SK-N-SH treated with all-trans-retinoic acid at 6 μM for 48 hours (cell line): ENCODE measurements around the gene CNGB1.

ENCODE experiments used
- CREB5 ChIP-seq: fragments of 250-450 bp; sonication (Bioruptor Pico); IDR thresholded peaks from 2 replicates; pipeline ENCODE4 v1.5.1; 2020; ENCODE audit warnings: low read depth, mild to moderate bottlenecking, moderate library complexity
- TSHZ2 ChIP-seq: fragments of 250-450 bp; sonication (Bioruptor Pico); IDR thresholded peaks from 2 replicates; pipeline ENCODE4 v1.5.0; 2020; ENCODE audit warnings: mild to moderate bottlenecking, moderate library complexity
- ZNF70 ChIP-seq: fragments of 450-650 bp; formaldehyde crosslinking; IDR thresholded peaks from 2 replicates; pipeline ENCODE4 v1.5.0; 2020; ENCODE audit warnings: mild to moderate bottlenecking, moderate library complexity
- ZNF8 ChIP-seq: fragments of 450-650 bp; formaldehyde crosslinking; IDR thresholded peaks from 2 replicates; pipeline ENCODE4 v1.5.0; 2020; ENCODE audit warnings: mild to moderate bottlenecking, moderate library complexity
- TF ChIP-seq, protein P1 (sequence below): fragments of 250-450 bp; sonication (Bioruptor Pico); IDR thresholded peaks from 2 replicates; pipeline ENCODE4 v1.8.0; 2020; ENCODE audit warnings: mild to moderate bottlenecking, moderate library complexity, borderline replicate concordance

DNA sequence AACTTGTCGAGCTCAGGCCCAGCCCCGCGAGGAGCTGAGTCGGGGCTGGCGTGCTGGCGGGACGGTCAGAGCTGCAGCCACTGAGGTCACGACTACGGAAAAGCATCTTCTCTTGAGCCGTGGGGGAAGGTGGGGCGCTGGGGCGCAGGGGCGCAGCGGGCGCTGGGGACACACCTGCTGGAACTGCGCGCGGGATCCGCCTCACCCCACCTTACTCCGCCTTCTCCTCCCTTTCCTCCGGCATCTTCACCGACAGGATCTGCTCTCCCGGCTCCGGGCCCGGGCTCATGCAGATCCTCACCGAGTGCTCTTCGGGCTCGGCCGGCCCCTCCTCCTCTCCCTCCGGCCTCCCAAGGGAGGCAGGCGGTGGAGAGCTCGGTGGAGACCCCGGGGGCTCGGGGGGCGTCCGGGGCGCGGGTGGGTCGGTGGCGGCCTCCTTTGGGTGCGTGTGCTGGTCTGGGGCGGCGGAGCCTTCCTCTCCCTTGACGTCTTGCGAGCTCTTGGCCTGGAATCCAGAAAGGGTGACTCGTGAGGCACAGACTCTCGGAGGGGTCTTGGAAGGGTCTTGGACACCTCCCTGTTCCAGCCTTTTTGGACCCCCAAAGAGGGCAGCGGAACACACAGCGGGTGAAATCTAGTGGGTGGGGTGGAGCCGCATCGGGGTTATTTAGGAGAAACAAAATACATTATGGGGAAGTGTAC is 86.8 kb downstream of the CNGB1 start:
- TF ChIP-seq, protein P1, sequence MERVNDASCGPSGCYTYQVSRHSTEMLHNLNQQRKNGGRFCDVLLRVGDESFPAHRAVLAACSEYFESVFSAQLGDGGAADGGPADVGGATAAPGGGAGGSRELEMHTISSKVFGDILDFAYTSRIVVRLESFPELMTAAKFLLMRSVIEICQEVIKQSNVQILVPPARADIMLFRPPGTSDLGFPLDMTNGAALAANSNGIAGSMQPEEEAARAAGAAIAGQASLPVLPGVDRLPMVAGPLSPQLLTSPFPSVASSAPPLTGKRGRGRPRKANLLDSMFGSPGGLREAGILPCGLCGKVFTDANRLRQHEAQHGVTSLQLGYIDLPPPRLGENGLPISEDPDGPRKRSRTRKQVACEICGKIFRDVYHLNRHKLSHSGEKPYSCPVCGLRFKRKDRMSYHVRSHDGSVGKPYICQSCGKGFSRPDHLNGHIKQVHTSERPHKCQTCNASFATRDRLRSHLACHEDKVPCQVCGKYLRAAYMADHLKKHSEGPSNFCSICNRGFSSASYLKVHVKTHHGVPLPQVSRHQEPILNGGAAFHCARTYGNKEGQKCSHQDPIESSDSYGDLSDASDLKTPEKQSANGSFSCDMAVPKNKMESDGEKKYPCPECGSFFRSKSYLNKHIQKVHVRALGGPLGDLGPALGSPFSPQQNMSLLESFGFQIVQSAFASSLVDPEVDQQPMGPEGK, result no peak
- no peak for TF ChIP-seq ZNF8
- TF ChIP-seq CREB5 (CRISPR knock-in tag), result no peak
- TF ChIP-seq ZNF70 (CRISPR knock-in tag), result no peak
- TF ChIP-seq TSHZ2 (CRISPR knock-in tag), result no peak
